ENCODE data around the gene SAMSN1. TPM values are rescaled to one million over a fixed set of nuclear protein-coding genes. Genes with fewer than 3 reads are reported as not detected.

SAMSN1 gene
- total RNA-seq, 1 experiment from 2014 or later = 2.8 TPM

DNA sequence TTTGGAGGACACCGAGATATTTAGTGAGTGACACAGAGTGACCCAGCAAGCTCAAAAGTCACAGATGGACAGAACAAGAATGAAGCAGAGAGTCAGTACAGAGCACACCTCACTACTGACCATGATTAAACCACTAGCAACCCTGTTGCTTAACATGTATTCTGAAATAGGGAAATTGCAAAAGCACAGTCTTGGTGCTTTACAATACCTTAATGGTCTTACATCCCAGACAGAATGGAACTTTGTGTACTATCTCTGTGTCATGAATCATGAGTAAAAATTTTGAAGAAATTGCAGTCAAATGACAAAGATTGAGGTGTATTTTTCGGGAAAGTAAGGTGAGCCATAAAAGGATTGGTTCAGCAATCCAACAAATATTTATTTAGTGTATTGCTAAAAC, 2.7 kb upstream of the SAMSN1 start:
- Histone ChIP-seq H3K79me2 (ENCODE audit: insufficient read depth, low read length) (no peaks in the 10 kb centered on the region), H2BK20ac (ENCODE audit: low read depth, low read length, poor library complexity, severe bottlenecking) (no peak overlapping the region), H3K9ac (ENCODE audit: extremely low read depth, insufficient read length, low read length) (no peak overlapping the region), H3K27me3 (ENCODE audit: insufficient read depth, low read length) (no peaks in the 10 kb centered on the region), H3K9me3 (ENCODE audit: control insufficient read depth, low read depth, low read length) (no peaks in the 10 kb centered on the region), H3K23ac (ENCODE audit: insufficient read length, low read depth, low read length) (no peak overlapping the region), H4K91ac (ENCODE audit: insufficient read length, low read depth, low read length) (no peak overlapping the region), H4K20me1 (ENCODE audit: control insufficient read depth, insufficient read depth, insufficient read length) (no peaks in the 10 kb centered on the region), H2BK120ac (ENCODE audit: low read depth, low read length, poor library complexity, severe bottlenecking) (no peak overlapping the region), H3K56ac (ENCODE audit: insufficient read length, low read depth, low read length) (no peak overlapping the region), H2BK15ac (ENCODE audit: low read depth, low read length) (no peak overlapping the region), H2AFZ (ENCODE audit: low read length) (no peak overlapping the region), H3T11ph (ENCODE audit: low read length) (no peak overlapping the region), H4K8ac (replicated peaks; ENCODE audit: insufficient read length, low read depth, low read length) (no peak overlapping the region), H3K14ac (ENCODE audit: insufficient read depth, low read length) (no peak overlapping the region), H2BK5ac (ENCODE audit: insufficient read length, low read length) (no peak overlapping the region), H4K5ac (ENCODE audit: insufficient read length, low read depth, low read length) (no peak overlapping the region), H2BK12ac (ENCODE audit: insufficient read length, low read depth, low read length) (no peak overlapping the region), H3K23me2 (ENCODE audit: insufficient read length, low read depth, low read length, poor library complexity, severe bottlenecking) (no peaks in the 10 kb centered on the region), H3K4me1 (ENCODE audit: insufficient read depth, low read length) (no peaks in the 10 kb centered on the region), H3K27ac (ENCODE audit: insufficient read length, low read depth, low read length) (no peak overlapping the region), H3K79me1 (ENCODE audit: insufficient read depth, low read depth, low read length, poor library complexity, severe bottlenecking) (no peaks in the 10 kb centered on the region), H3K18ac (ENCODE audit: insufficient read length, low read depth, low read length) (no peak overlapping the region), H3K4me2 (ENCODE audit: insufficient read depth, insufficient read length, low read length) (no peak overlapping the region), H2AK5ac (ENCODE audit: insufficient read length, low read length) (no peak overlapping the region), H3K4ac (ENCODE audit: low read depth, low read length) (no peak overlapping the region)
- H3K27me3 Mint-ChIP-seq (ENCODE audit: low read depth) = no peaks in the 10 kb centered on the region
- TF ChIP-seq, protein P1, sequence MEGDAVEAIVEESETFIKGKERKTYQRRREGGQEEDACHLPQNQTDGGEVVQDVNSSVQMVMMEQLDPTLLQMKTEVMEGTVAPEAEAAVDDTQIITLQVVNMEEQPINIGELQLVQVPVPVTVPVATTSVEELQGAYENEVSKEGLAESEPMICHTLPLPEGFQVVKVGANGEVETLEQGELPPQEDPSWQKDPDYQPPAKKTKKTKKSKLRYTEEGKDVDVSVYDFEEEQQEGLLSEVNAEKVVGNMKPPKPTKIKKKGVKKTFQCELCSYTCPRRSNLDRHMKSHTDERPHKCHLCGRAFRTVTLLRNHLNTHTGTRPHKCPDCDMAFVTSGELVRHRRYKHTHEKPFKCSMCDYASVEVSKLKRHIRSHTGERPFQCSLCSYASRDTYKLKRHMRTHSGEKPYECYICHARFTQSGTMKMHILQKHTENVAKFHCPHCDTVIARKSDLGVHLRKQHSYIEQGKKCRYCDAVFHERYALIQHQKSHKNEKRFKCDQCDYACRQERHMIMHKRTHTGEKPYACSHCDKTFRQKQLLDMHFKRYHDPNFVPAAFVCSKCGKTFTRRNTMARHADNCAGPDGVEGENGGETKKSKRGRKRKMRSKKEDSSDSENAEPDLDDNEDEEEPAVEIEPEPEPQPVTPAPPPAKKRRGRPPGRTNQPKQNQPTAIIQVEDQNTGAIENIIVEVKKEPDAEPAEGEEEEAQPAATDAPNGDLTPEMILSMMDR (conservative IDR thresholded peaks at IDR 0.05) = no peak
- H3K4me1 Mint-ChIP-seq = 0 out of 4 replicates have a peak, but pooled peaks cover 0 to 3% of the 10 kb centered on the region in 2 experiments
- H3K4me3 Mint-ChIP-seq = no peak overlapping the region
- no CpG with 5 or more reads among the region's 2 CpGs for WGBS (ENCODE audit: extremely low coverage, insufficient read length, low lambda C conversion rate)
- H3K27ac Mint-ChIP-seq = no peak overlapping the region
- DNase-seq = no peak
- H3K36me3 Mint-ChIP-seq (ENCODE audit: insufficient read depth in 1 of 3, low read depth in 3 of 3) = no peaks in the 10 kb centered on the region; a peak in 1 of 7 replicates
- H3K9me3 Mint-ChIP-seq = no peaks in the 10 kb centered on the region

Measured in H9 (cell line).